Thyroid gland (tissue), 4 donors: ENCODE results near the gene LCN15. TPM values are rescaled to one million over a fixed set of nuclear protein-coding genes. Genes with fewer than 3 reads are reported as not detected.
"Not testable (repeated sequence)": the region's sequence is repeated elsewhere in the genome, so short reads cannot be mapped to it uniquely, and the experiment has no call there.

ENCODE experiments used
- DNase-seq, 2 donors: peaks; one replicate each; pipeline ENCODE4 v3.0.0-alpha.2; 2019
- H3K27ac ChIP-seq, 3 donors: fragments of 200-600 bp; sonication (generic); 1 replicate in 2 of 3; 2 replicates in 1 of 3; pipeline ENCODE4 v1.5.1; 2016 to 2019; ENCODE audit warnings: mild to moderate bottlenecking in 1 of 3, moderate library complexity in 1 of 3
- H3K27me3 ChIP-seq: fragments of 200-600 bp; sonication (generic); one replicate; pipeline ENCODE4 v1.5.1; 2019
- H3K36me3 ChIP-seq, 2 donors: fragments of 200-600 bp; sonication (generic); one replicate each; pipeline ENCODE4 v1.5.1; 2016 to 2019
- H3K4me1 ChIP-seq, 2 donors: fragments of 200-600 bp; sonication (generic); one replicate each; pipeline ENCODE4 v1.5.1; 2017 to 2019
- H3K4me3 ChIP-seq, 3 donors: fragments of 200-600 bp; sonication (generic); replicated peaks in 1 of 3; 1 replicate in 2 of 3; 2 replicates in 1 of 3; pipeline ENCODE4 v1.5.1; 2016; ENCODE audit warnings: mild to moderate bottlenecking in 1 of 3
- H3K9me3 ChIP-seq: fragments of 200-600 bp; sonication (generic); one replicate; pipeline ENCODE4 v1.5.1; 2017
- POLR2A ChIP-seq, 2 donors: fragments of 450-650 bp; IDR thresholded peaks; one replicate each; pipeline ENCODE4 v1.6.1; 2017; ENCODE audit warnings: antibody characterized with exemption in 2 of 2, mild to moderate bottlenecking in 2 of 2, moderate library complexity in 1 of 2
- WGBS, 2 donors: methylation state at CpG; one replicate each; pipeline ENCODE4 v1.1.5; 2017; 5-methylcytosine and 5-hydroxymethylcytosine counted together
- intact Hi-C: fragments of 100-400 bp; cut with DNase I; formaldehyde crosslinking; loops from one replicate; pipeline ENCODE4 v1.15.1; 2023
- total RNA-seq, 4 donors: library from RNA; depleted of rRNA; stranded (reverse); fragments of >200 nt; gene quantifications; one replicate each; pipeline ENCODE4 v1.2.3, GENCODE V29; 2016
- TF ChIP-seq, protein P1 (sequence below), 6 experiments: fragments of 200-600 bp in 3 of 6; fragments of 450-650 bp in 3 of 6; sonication (generic) in 3 of 6; IDR thresholded peaks; one replicate each; pipeline ENCODE4 v1.5.1; 2016 to 2019; ENCODE audit warnings: antibody characterized with exemption in 6 of 6, mild to moderate bottlenecking in 2 of 6, inconsistent platforms in 1 of 6, moderate library complexity in 1 of 6

LCN15 gene
- total RNA-seq, 4 donors from 2014 or later, result not detected

GRCh38 chr9:136803551-136804508 lies 39.5 kb upstream of the LCN15 start:
- intact Hi-C loops, result no loop called here
- Histone ChIP-seq H3K27me3 (no peaks in the 10 kb centered on the region), H3K9me3 (no peaks in the 10 kb centered on the region), H3K27ac (no peak overlapping the region), H3K4me3 (no peak overlapping the region), H3K36me3 (no peaks in the 10 kb centered on the region), H3K4me1 (peaks cover 29 to 37% of the 10 kb centered on the region in 2 donors)
- WGBS, 2 donors, result 88 to 94% methylated on average over 22 of the region's 22 CpGs
- DNase-seq, result no peak
- TF ChIP-seq, protein P1, sequence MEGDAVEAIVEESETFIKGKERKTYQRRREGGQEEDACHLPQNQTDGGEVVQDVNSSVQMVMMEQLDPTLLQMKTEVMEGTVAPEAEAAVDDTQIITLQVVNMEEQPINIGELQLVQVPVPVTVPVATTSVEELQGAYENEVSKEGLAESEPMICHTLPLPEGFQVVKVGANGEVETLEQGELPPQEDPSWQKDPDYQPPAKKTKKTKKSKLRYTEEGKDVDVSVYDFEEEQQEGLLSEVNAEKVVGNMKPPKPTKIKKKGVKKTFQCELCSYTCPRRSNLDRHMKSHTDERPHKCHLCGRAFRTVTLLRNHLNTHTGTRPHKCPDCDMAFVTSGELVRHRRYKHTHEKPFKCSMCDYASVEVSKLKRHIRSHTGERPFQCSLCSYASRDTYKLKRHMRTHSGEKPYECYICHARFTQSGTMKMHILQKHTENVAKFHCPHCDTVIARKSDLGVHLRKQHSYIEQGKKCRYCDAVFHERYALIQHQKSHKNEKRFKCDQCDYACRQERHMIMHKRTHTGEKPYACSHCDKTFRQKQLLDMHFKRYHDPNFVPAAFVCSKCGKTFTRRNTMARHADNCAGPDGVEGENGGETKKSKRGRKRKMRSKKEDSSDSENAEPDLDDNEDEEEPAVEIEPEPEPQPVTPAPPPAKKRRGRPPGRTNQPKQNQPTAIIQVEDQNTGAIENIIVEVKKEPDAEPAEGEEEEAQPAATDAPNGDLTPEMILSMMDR (IDR thresholded peaks at IDR 0.05), result no peak
- no peak for TF ChIP-seq POLR2A (IDR thresholded peaks at IDR 0.05)

GRCh38 chr9:136803009-136803550 lies 38.8 kb upstream of the LCN15 start:
- intact Hi-C loops, H3K4me3 ChIP-seq, H3K27ac ChIP-seq, H3K9me3 ChIP-seq, H3K27me3 ChIP-seq, DNase-seq, H3K36me3 ChIP-seq: not testable (repeated sequence)
- peaks cover 27 to 38% of the 10 kb centered on the region in 2 donors for H3K4me1 ChIP-seq
- WGBS, 2 donors, result 92 to 100% methylated on average over 1 to 6 of the region's 9 CpGs

DNA sequence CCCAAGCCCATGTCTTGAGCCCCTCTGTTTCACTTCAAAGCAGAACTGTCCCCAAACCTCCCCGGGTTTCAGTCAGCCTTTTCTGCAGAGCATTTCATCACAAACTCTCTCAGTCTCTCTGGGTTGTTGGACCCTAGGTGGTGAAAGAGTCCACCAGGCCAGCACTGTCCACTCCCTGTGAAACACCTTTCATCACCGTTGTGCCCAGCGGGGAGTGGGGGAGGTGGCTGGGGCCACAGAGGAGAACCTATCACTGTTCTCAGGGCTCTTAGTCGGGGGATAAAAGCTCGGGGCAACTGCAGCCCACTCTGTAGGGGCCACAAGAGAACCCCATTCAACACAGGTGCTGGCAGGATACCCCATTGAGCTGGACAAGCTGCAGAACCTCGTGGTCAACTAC lies 38.0 kb upstream of the LCN15 start:
- H3K27me3 ChIP-seq, result no peaks in the 10 kb centered on the region
- H3K4me3 ChIP-seq, result no peak overlapping the region
- intact Hi-C loops, result no loop called here
- no peaks in the 10 kb centered on the region for H3K36me3 ChIP-seq
- H3K4me1 ChIP-seq, result peaks cover 27 to 38% of the 10 kb centered on the region in 2 donors
- TF ChIP-seq, protein P1 (IDR thresholded peaks at IDR 0.05), result no peak
- no peak for TF ChIP-seq POLR2A (IDR thresholded peaks at IDR 0.05)
- DNase-seq, result no peak
- 72 to 86% methylated on average over 3 to 6 of the region's 6 CpGs for WGBS, 2 donors
- H3K9me3 ChIP-seq, result no peaks in the 10 kb centered on the region
- H3K27ac ChIP-seq, result no peak overlapping the region

DNA sequence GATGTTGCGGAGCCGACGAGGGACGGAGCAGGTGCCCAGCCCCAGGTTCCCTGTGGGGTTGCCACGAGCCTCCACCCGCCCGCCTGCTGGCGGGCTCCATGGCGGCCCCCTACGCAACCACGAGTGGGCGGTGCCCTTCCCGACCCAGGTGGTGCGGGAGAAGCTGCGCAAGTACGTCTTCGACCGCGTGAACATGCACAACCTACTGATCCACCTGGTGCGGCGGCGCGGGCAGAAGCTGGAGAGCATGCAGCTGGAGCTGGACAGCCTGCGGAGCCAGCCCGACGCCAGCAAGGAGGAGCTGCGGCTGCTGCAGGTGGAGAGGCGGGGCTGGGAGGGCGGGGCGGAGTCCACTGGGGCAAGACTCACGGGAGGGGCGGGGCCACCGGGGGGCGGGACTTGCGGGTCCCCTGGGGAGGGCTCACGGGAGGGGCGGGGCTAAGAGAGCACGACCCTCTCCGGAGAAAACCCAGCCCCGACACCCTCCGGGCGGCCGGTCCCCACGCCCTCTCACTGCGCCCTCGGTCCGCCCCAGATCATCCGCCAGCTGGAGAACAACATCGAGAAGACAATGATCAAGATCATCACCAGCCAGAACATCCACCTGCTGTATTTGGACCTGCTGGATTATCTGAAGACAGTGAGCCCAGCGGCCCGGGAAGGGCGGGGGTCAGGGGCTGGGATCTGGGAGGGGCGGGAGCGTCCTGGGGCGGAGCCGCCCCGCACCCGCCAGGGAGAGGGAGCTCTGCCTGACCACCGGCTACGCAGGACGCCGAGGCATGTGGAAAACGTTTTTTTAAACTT lies 35.7 kb upstream of the LCN15 start:
- peak; percentile 95 to 96 for DNase-seq
- TF ChIP-seq, protein P1 (IDR thresholded peaks at IDR 0.05), result no peak
- peak in 1 of 2 donors; percentile 31 for TF ChIP-seq POLR2A (IDR thresholded peaks at IDR 0.05)
- no peaks in the 10 kb centered on the region for H3K9me3 ChIP-seq
- 0% methylated on average over 6 to 36 of the region's 63 CpGs for WGBS, 2 donors
- peaks cover 17 to 29% of the 10 kb centered on the region in 2 donors for H3K4me1 ChIP-seq
- no peaks in the 10 kb centered on the region for H3K27me3 ChIP-seq
- H3K27ac ChIP-seq, result peak overlapping the region in 1 of 3 donors; percentile 34
- no peaks in the 10 kb centered on the region for H3K36me3 ChIP-seq
- H3K4me3 ChIP-seq, result peak overlapping the region in 1 of 3 donors; percentile 21
- intact Hi-C loops, result no loop called here

DNA sequence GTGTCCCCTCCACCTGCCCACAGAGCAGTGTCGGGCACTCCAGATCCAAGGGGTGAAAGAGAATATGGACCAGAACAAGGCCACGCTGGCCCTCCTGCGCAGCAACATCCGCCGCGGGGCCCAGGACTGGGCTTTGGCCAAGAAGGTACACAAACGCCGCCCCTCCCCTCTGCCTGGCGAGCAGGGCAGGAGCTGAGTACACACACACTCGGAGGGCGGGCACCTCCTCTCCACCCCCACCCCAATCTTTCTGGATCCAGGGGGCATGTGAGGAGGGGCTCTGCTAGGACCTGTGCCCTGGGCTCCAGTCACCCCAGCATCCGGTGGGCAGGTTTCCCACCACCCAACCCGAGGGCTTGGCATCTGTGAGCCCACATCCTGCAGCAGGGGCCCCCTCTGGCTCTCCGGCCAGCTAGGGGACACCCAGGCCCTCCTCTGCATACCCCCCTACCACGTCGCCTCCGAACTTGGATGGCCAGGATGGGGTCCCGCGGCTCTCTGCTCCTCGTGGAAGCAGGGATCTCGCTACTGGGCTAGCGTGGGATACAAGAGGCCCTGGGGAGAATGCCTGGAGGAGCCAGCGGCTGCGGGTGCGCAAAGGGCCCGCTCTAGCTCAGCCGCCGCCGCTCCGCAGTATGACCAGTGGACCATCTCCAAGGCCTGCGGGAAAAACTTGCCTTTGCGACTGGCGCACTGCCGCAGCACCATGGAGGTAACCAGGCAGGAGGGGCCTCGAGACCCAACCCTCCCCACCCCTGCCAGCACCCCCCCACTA lies 34.9 kb upstream of the LCN15 start:
- peaks cover 17 to 29% of the 10 kb centered on the region in 2 donors for H3K4me1 ChIP-seq
- peak; percentile 48 to 58 for DNase-seq
- TF ChIP-seq, protein P1 (IDR thresholded peaks at IDR 0.05), result no peak
- no peak for TF ChIP-seq POLR2A (IDR thresholded peaks at IDR 0.05)
- no peaks in the 10 kb centered on the region for H3K27me3 ChIP-seq
- H3K36me3 ChIP-seq, result no peaks in the 10 kb centered on the region
- H3K9me3 ChIP-seq, result no peaks in the 10 kb centered on the region
- H3K4me3 ChIP-seq, result peak overlapping the region in 1 of 3 donors; percentile 21
- H3K27ac ChIP-seq, result no peak overlapping the region
- WGBS, 2 donors, result 4 to 12% methylated on average over 9 to 15 of the region's 35 CpGs
- intact Hi-C loops, result no loop called here
